ENCODE data around the gene CREB5.
A peak's percentile ranks its signal among the peaks of the same experiment; 100 is the strongest.

Gene CREB5

DNA sequence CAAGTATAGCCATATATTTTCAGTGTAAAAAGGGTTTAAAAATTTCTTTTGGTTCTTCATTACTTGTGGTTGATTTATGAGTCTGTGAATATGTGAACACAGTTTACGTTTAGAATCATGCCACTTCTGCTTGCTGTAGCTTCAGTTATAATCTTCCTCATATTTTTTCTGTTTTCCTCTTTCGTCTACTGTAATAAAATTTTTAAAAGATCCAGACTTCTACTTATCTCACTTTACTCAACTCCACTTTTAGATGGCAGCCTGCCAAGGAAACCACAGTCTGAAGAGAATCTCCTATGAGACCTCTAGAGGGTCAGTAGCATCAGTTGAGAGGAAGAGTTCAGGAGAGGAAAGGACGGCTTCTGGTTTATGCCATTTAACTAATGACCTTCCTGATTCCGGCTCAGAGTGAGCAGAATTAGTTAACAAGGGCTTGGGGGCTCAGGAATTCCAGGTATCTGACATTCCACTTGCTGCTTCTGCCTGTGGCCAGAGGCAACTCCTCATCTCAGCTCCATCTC lies 21.4 kb downstream of the CREB5 start:
- Mint-ChIP-seq H3K4me1 (peaks cover 0 to 5% of the 10 kb centered on the region in 2 donors), H3K27me3 (peaks cover 19 to 26% of the 10 kb centered on the region in 2 donors), H3K4me3 (no peak overlapping the region), H3K36me3 (no peaks in the 10 kb centered on the region), H3K9me3 (no peaks in the 10 kb centered on the region), H3K27ac (no peak overlapping the region)
- no peak for DNase-seq
- ATAC-seq (replicated peaks): no peak

DNA sequence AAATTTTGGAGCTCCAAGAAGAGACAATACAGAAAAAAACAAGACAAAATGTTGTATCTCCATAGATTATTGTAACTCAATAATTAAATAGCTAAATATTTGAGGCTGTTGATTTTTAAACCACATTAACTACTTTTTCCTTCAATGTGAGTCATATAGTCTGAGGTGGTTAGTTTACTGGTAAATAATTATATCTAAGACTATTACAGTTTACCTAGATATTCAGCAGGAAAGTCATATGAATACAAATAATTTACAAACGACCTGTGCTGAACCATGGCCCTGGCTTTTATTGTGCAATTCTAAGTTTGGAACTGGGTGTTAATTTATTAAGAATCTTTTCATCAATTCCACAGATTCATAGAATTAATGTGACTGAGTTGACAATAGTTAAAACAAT lies 22.2 kb downstream of the CREB5 start:
- no peak overlapping the region for H3K4me3 Mint-ChIP-seq
- H3K9me3 Mint-ChIP-seq: no peaks in the 10 kb centered on the region
- peaks cover 0 to 5% of the 10 kb centered on the region in 2 donors for H3K4me1 Mint-ChIP-seq
- DNase-seq: no peak
- H3K36me3 Mint-ChIP-seq: no peaks in the 10 kb centered on the region
- no peak overlapping the region for H3K27ac Mint-ChIP-seq
- H3K27me3 Mint-ChIP-seq: peaks cover 27 to 31% of the 10 kb centered on the region in 2 donors
- no peak for ATAC-seq (replicated peaks)

GRCh38 chr7:28435152-28435551 lies 22.8 kb downstream of the CREB5 start:
- no peak for DNase-seq
- Mint-ChIP-seq H3K4me1 (peaks cover 0 to 5% of the 10 kb centered on the region in 2 donors), H3K9me3 (no peaks in the 10 kb centered on the region), H3K4me3 (no peak overlapping the region), H3K27ac (no peak overlapping the region), H3K27me3 (peaks cover 27 to 30% of the 10 kb centered on the region in 2 donors), H3K36me3 (no peaks in the 10 kb centered on the region)
- ATAC-seq (replicated peaks): no peak

GRCh38 chr7:28435732-28436378 lies 23.5 kb downstream of the CREB5 start:
- peaks cover 27 to 34% of the 10 kb centered on the region in 2 donors for H3K27me3 Mint-ChIP-seq

DNA sequence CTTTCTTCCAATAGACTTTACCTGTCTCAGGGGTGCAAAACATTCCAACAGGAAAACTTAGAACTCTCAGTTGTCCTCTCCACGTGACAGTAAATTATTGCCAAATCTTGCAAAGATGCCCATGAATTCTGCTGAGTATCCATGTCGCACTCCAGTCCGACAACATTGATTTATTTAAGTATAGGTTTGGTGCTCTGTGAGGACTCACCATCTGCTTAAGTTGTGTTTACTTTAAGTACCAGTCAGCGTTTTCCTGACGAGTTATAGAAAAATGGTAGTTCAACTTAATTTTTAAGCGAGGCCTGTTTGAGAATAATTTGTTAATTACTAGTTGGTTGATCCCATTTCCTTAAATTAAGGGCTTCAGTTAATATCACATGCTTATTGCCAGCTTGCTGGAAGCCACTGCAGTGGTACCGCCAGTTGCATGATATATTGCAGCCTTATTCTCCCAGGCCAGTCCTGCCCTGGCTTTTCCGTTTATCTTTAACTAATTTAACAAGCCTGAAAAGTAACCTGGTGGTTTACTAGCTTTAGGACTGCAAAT lies 27.8 kb downstream of the CREB5 start:
- Mint-ChIP-seq H3K4me3 (no peak overlapping the region), H3K9me3 (no peaks in the 10 kb centered on the region), H3K27me3 (peaks cover 15 to 28% of the 10 kb centered on the region in 2 donors), H3K27ac (no peak overlapping the region), H3K4me1 (peaks cover 0 to 5% of the 10 kb centered on the region in 2 donors), H3K36me3 (no peaks in the 10 kb centered on the region)
- no peak for ATAC-seq (replicated peaks)
- DNase-seq: no peak

More at GRCh38 chr7:28435732-28436378, 23.5 kb downstream of the CREB5 start:
- H3K27ac Mint-ChIP-seq: no peak overlapping the region
- H3K4me3 Mint-ChIP-seq: no peak overlapping the region
- peaks cover 0 to 5% of the 10 kb centered on the region in 2 donors for H3K4me1 Mint-ChIP-seq
- ATAC-seq (replicated peaks) (peak in 1 of 2 donors; percentile 44), DNase-seq (no peak)
- no peaks in the 10 kb centered on the region for H3K9me3 Mint-ChIP-seq
- H3K36me3 Mint-ChIP-seq: no peaks in the 10 kb centered on the region

DNA sequence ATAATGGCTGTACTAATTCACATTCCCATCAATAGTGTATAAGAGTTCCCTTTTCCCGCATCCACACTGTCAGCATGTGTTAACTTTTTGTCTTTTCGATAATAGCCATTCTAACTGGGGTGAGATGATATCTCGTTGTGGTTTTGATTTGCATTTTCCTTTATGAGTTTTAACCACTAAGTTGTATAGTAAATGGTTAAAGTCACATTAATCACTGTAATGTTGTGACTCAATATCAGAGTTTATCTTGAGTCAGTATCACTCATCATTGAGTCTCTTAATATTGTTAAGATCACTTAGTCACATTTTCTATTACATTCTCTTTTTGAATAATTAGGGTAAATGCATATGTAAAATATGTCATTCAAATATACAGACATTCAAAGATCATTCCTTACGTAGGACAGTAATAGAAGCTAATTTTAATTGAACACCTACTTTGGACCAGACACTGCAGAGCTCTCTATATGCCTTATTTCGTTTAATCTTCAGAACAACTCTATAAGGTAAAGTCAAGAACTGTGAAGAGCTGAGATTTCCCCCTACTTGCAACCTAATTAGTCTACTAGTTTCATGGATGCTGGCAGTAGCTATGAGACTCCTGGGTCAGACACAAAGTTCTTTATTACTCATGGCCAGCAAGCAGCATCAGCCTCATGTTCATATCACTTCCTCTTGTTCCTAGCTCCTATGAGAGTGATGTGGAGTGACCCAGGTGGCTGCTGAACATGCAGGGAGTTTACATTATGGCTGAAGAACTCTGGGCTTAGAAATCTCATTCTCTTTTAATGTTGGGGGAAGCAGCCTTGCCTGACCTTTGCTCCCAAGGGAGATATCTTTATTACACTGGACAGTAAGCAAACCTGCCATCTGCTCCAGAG lies 30.5 kb downstream of the CREB5 start:
- ATAC-seq (replicated peaks) (peak; percentile 86 to 96), DNase-seq (no peak)
- H3K4me1 Mint-ChIP-seq: peaks cover 0 to 5% of the 10 kb centered on the region in 2 donors
- no peak overlapping the region for H3K4me3 Mint-ChIP-seq
- H3K36me3 Mint-ChIP-seq: no peaks in the 10 kb centered on the region
- H3K27ac Mint-ChIP-seq: no peak overlapping the region
- H3K27me3 Mint-ChIP-seq: peaks cover 15 to 27% of the 10 kb centered on the region in 2 donors
- no peaks in the 10 kb centered on the region for H3K9me3 Mint-ChIP-seq

- no peaks in the 10 kb centered on the region for H3K9me3 Mint-ChIP-seq
- H3K4me3 Mint-ChIP-seq: no peak overlapping the region
- peaks cover 0 to 5% of the 10 kb centered on the region in 2 donors for H3K4me1 Mint-ChIP-seq
- no peaks in the 10 kb centered on the region for H3K36me3 Mint-ChIP-seq
- DNase-seq (no peak), ATAC-seq (replicated peaks) (no peak)
- no peak overlapping the region for H3K27ac Mint-ChIP-seq
- H3K27me3 Mint-ChIP-seq: peaks cover 7 to 13% of the 10 kb centered on the region in 2 donors
Observed at GRCh38 chr7:28446131-28446530, 33.8 kb downstream of the CREB5 start.

DNA sequence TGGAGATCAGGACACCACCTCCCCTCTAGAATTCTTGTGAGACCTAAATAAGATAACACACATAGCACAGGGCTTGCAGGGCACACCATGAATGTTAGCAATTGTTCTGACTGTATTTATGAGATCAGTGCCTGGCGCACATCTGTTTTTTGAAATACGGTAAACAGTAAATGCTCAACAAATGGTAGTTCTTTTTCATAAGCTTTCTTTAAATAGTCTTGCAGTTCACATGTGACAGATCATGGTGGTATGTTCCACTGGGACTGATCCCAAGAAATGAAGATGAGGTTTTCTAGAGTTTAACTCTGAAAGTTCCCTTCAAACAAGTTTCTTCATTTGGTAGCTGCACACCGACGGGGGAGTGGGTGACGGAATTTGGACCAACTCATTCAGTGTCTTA lies 34.8 kb downstream of the CREB5 start:
- Mint-ChIP-seq H3K9me3 (no peaks in the 10 kb centered on the region), H3K4me3 (no peak overlapping the region), H3K4me1 (peaks cover 0 to 5% of the 10 kb centered on the region in 2 donors), H3K36me3 (no peaks in the 10 kb centered on the region), H3K27ac (no peak overlapping the region), H3K27me3 (peaks cover 7 to 13% of the 10 kb centered on the region in 2 donors)
- ATAC-seq (replicated peaks): no peak
- DNase-seq: no peak

- peaks cover 0 to 10% of the 10 kb centered on the region in 2 donors for H3K27me3 Mint-ChIP-seq
- ATAC-seq (replicated peaks): no peak
Observed at GRCh38 chr7:28448708-28449107, 36.4 kb downstream of the CREB5 start.

GRCh38 chr7:28452681-28453080 lies 40.4 kb downstream of the CREB5 start:
- Mint-ChIP-seq H3K4me3 (no peak overlapping the region), H3K4me1 (no peaks in the 10 kb centered on the region), H3K27me3 (peaks cover 0 to 14% of the 10 kb centered on the region in 2 donors)

More at GRCh38 chr7:28448708-28449107, 36.4 kb downstream of the CREB5 start:
- no peaks in the 10 kb centered on the region for H3K4me1 Mint-ChIP-seq
- no peaks in the 10 kb centered on the region for H3K36me3 Mint-ChIP-seq
- no peak for DNase-seq
- no peaks in the 10 kb centered on the region for H3K9me3 Mint-ChIP-seq
- no peak overlapping the region for H3K4me3 Mint-ChIP-seq
- H3K27ac Mint-ChIP-seq: no peak overlapping the region

DNA sequence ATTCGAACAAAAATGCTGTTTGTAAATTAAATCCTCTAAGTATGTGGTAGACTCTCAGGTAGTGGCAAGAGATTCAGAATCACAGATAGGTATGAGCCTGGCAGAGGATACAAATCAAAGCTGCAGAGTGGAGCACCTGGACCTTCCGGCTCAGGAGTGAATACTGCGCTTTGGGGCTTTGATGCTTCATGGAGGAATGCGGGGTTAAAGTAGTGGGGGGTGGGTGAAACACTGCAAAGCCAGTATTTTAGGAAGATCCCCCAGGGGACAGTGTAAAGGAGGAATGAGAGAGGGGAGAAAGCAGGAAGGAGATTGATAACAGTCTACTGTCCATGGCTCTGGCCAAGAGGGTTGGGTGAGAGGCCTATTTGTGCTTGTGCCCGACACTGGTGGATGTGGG lies 43.2 kb downstream of the CREB5 start:
- DNase-seq (no peak), ATAC-seq (replicated peaks) (no peak)
- Mint-ChIP-seq H3K27ac (no peak overlapping the region), H3K9me3 (no peaks in the 10 kb centered on the region), H3K36me3 (no peaks in the 10 kb centered on the region), H3K4me1 (no peaks in the 10 kb centered on the region), H3K27me3 (peaks cover 0 to 14% of the 10 kb centered on the region in 2 donors), H3K4me3 (no peak overlapping the region)

More at GRCh38 chr7:28452681-28453080, 40.4 kb downstream of the CREB5 start:
- Mint-ChIP-seq H3K9me3 (no peaks in the 10 kb centered on the region), H3K27ac (no peak overlapping the region), H3K36me3 (no peaks in the 10 kb centered on the region)
- DNase-seq (no peak), ATAC-seq (replicated peaks) (no peak)

DNA sequence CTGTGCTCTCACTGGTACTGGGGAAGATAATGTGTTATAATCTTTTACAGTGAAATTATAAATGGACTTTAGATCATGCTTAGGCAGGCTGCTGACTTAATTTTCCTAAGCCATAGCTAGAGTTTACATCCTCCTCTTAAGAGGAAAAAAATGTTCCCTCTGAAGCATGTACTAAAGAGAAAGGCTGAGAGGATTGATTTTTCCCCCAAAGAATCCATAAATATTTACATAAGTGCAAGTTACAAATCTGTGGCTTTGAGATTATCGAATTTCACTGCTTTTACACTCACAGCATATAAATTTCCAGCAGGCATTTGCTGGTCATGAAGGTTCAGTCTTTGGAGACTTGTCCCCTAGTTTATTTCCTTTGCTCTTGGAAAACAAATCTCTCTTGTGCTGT lies 43.7 kb downstream of the CREB5 start:
- no peak for ATAC-seq (replicated peaks)
- Mint-ChIP-seq H3K4me1 (no peaks in the 10 kb centered on the region), H3K27me3 (peaks cover 0 to 12% of the 10 kb centered on the region in 2 donors), H3K9me3 (no peaks in the 10 kb centered on the region), H3K27ac (no peak overlapping the region), H3K4me3 (no peak overlapping the region), H3K36me3 (no peaks in the 10 kb centered on the region)
- no peak for DNase-seq

GRCh38 chr7:28458732-28459131 lies 46.4 kb downstream of the CREB5 start:
- DNase-seq: no peak
- no peaks in the 10 kb centered on the region for H3K9me3 Mint-ChIP-seq
- ATAC-seq (replicated peaks): no peak
- no peaks in the 10 kb centered on the region for H3K36me3 Mint-ChIP-seq
- H3K4me1 Mint-ChIP-seq: no peaks in the 10 kb centered on the region
- peaks cover 1 to 16% of the 10 kb centered on the region in 2 donors for H3K27me3 Mint-ChIP-seq
- H3K27ac Mint-ChIP-seq: no peak overlapping the region
- no peak overlapping the region for H3K4me3 Mint-ChIP-seq

- Mint-ChIP-seq H3K4me1 (no peaks in the 10 kb centered on the region), H3K36me3 (no peaks in the 10 kb centered on the region), H3K4me3 (no peak overlapping the region), H3K9me3 (no peaks in the 10 kb centered on the region), H3K27me3 (peaks cover 7 to 13% of the 10 kb centered on the region in 2 donors), H3K27ac (no peak overlapping the region)
- ATAC-seq (replicated peaks) (no peak), DNase-seq (no peak)
Observed at GRCh38 chr7:28459306-28459705, 47.0 kb downstream of the CREB5 start.
